ENCODE measurements around the gene DNAJC1.

DNAJC1 gene

DNA sequence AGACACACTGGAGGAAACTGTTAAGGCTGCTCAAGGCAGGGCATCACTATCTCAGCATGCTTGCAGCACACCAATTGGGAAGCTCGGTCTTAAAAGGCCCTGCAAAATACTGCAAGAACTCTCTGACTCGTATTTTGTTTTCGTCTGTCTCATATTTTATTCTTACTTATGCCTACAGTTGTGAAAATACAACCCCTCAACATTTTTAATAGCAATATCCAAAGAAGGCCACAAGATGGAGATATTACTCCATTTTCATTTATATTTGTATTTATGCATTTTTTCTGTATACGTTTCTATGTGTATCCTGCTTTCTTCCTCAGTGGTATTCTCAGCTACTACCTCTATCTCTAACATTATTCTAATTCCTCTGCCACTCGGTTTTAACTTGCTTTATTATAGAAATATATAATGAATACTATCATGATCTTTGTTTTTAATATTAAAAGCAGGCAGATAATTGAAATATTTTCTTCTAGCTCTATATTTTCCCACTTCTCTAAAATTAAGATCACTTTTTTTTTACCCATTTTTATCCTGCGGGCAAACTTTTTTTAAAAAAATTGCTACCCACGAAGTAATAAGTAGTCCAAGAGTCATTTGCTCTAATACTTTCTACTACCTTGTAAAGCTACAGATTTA is 10.0 kb downstream of the DNAJC1 start:
- peak; percentile 47 to 76 (median 70) for DNase-seq
- CTCF ChIA-PET, result interaction anchor here (0.7 to 2.1 kb wide), 26 partner anchors 9 to 1008 kb away, joined by 3 to 11 read pairs (median 4); partner anchors contain the start of genes COMMD3 and DNAJC1

DNA sequence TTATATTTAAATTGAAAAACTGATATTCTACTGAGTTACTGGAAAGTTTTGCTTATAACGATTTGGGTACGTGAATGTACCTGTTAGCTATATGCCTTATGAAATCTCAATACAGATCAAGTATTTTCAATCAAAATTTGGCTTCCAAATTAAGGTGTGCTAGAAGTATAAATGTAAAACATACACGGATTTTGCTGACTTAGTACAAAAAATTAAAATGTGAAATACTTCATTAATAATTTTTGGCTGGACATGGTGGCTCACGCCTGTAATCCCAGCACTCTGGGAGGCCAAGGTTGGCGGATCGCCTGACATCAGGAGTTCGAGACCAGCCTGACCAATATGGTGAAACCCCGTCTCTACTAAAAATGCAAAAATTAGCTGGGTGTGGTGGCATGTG is 11.7 kb downstream of the DNAJC1 start:
- H3K27ac ChIP-seq (ENCODE audit: insufficient read depth in 1 of 2, low read depth in 1 of 2, low read length in 2 of 2, poor library complexity in 1 of 2, severe bottlenecking in 2 of 2), result no peak overlapping the region
- H3K27me3 ChIP-seq (replicated peaks in 2 of 5; ENCODE audit: control insufficient read depth in 4 of 5, insufficient read depth in 5 of 5, low read length in 4 of 5), result no peaks in the 10 kb centered on the region
- DNase-seq, result no peak
- ChIA-PET POLR2A (no interaction called here), CTCF (interaction anchor here (1.0 to 1.5 kb wide), 8 partner anchors 9 to 425 kb away, joined by 3 to 8 read pairs (median 4); partner anchors contain the start of gene DNAJC1)
- H3K9me3 ChIP-seq (ENCODE audit: control extremely low read depth in 1 of 5, control insufficient read depth in 4 of 5, insufficient read depth in 2 of 5, low read depth in 1 of 5, low read length in 4 of 5), result no peaks in the 10 kb centered on the region
- H3K36me3 ChIP-seq (ENCODE audit: control insufficient read depth in 4 of 4, insufficient read depth in 4 of 4, low read length in 3 of 4), result no peaks in the 10 kb centered on the region
- WGBS (ENCODE audit: insufficient coverage), result 98% methylated on average over 5 of the region's 8 CpGs
- H3K4me3 ChIP-seq (ENCODE audit: control insufficient read depth in 1 of 7, extremely low read depth in 1 of 7, insufficient read depth in 4 of 7, low read depth in 2 of 7, low read length in 6 of 7), result no peak overlapping the region
- peaks cover 0 to 20% (median 10%) of the 10 kb centered on the region in 4 experiments for H3K4me1 ChIP-seq (ENCODE audit: control extremely low read depth in 1 of 4, control insufficient read depth in 4 of 4, insufficient read depth in 4 of 4, low read length in 3 of 4)

More for the DNA sequence above, 10.0 kb downstream of the DNAJC1 start:
- Histone ChIP-seq H3K9me3 (ENCODE audit: control extremely low read depth in 1 of 5, control insufficient read depth in 4 of 5, insufficient read depth in 2 of 5, low read depth in 1 of 5, low read length in 4 of 5) (no peaks in the 10 kb centered on the region), H3K27me3 (replicated peaks in 2 of 5; ENCODE audit: control insufficient read depth in 4 of 5, insufficient read depth in 5 of 5, low read length in 4 of 5) (no peaks in the 10 kb centered on the region), H3K36me3 (ENCODE audit: control insufficient read depth in 4 of 4, insufficient read depth in 4 of 4, low read length in 3 of 4) (peaks cover 0 to 2% (median 0%) of the 10 kb centered on the region in 4 experiments), H3K4me3 (ENCODE audit: control insufficient read depth in 1 of 7, extremely low read depth in 1 of 7, insufficient read depth in 4 of 7, low read depth in 2 of 7, low read length in 6 of 7) (no peak overlapping the region), H3K4me1 (ENCODE audit: control extremely low read depth in 1 of 4, control insufficient read depth in 4 of 4, insufficient read depth in 4 of 4, low read length in 3 of 4) (peaks cover 0 to 23% (median 10%) of the 10 kb centered on the region in 4 experiments), H3K27ac (ENCODE audit: insufficient read depth in 1 of 2, low read depth in 1 of 2, low read length in 2 of 2, poor library complexity in 1 of 2, severe bottlenecking in 2 of 2) (no peak overlapping the region)
- POLR2A ChIA-PET, result no interaction called here
- 96% methylated on average over 2 of the region's 7 CpGs for WGBS (ENCODE audit: insufficient coverage)

DNA sequence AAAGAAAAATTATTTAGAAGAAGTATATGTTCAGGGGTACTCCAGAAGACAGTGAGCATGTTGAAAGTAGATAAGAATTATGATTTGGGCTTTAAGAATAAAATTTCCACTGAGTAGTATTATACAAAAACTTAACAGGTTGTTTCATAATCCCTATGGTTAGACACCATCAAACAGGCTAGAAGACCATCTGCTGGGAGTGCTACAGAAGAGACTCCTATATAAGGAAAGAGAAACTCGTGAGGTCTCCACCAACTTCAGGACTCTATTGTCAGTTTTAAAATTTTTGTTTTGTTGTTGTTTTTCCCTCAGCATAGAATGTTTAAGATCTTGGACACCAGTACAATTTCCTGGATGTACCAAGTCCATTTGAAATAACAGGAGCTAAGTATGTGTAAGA is 13.1 kb downstream of the DNAJC1 start:
- DNase-seq, result no peak
- ChIA-PET CTCF (interaction anchor here (0.6 to 1.5 kb wide), 10 partner anchors 10 to 999 kb away, joined by 3 to 8 read pairs (median 4); partner anchors contain the start of gene DNAJC1), POLR2A (no interaction called here)
- WGBS (ENCODE audit: insufficient coverage), result no CpG with 5 or more reads among the region's 1 CpG
- Histone ChIP-seq H3K27me3 (replicated peaks in 2 of 5; ENCODE audit: control insufficient read depth in 4 of 5, insufficient read depth in 5 of 5, low read length in 4 of 5) (no peaks in the 10 kb centered on the region), H3K4me1 (ENCODE audit: control extremely low read depth in 1 of 4, control insufficient read depth in 4 of 4, insufficient read depth in 4 of 4, low read length in 3 of 4) (peaks cover 0 to 16% (median 9%) of the 10 kb centered on the region in 4 experiments), H3K9me3 (ENCODE audit: control extremely low read depth in 1 of 5, control insufficient read depth in 4 of 5, insufficient read depth in 2 of 5, low read depth in 1 of 5, low read length in 4 of 5) (peaks cover 0 to 2% (median 0%) of the 10 kb centered on the region in 5 experiments), H3K27ac (ENCODE audit: insufficient read depth in 1 of 2, low read depth in 1 of 2, low read length in 2 of 2, poor library complexity in 1 of 2, severe bottlenecking in 2 of 2) (no peak overlapping the region), H3K4me3 (ENCODE audit: control insufficient read depth in 1 of 7, extremely low read depth in 1 of 7, insufficient read depth in 4 of 7, low read depth in 2 of 7, low read length in 6 of 7) (no peak overlapping the region), H3K36me3 (ENCODE audit: control insufficient read depth in 4 of 4, insufficient read depth in 4 of 4, low read length in 3 of 4) (peaks cover 0 to 3% (median 0%) of the 10 kb centered on the region in 4 experiments)

DNA sequence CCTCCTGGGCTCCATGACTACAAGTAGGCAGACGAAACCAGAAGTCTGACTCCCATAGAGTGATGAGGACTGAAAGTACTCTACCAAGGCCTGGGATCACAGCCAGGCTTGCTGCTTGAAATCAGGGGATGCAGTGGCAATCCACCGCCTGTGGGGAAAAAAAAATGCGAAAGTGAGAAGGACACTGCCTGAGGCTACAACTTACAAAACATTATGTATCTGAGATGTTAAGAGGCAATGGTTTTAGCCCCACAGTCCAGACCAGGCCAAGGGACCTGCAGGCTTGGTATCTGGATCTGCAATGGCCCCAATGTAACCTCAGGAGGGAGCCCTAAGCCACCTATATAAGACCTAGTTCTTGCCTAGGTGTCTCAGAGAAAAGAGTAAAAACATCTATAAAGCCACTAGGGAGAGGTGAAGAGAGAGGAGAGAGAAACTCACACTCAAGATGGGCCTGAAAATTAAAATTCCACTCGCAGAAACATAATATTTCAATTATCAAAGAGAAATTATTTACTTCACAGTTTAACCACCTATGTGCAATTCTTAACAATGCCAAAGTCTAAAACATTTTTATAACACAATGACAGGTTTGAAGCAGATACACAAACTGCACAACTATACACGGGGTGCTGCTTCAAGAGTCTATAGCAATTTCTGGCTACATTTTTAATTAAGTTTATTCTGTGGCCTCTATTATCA is 13.9 kb downstream of the DNAJC1 start:
- peak overlapping the region in 1 of 2 experiments; percentile 61 for H3K27ac ChIP-seq (ENCODE audit: insufficient read depth in 1 of 2, low read depth in 1 of 2, low read length in 2 of 2, poor library complexity in 1 of 2, severe bottlenecking in 2 of 2)
- no peaks in the 10 kb centered on the region for H3K27me3 ChIP-seq (replicated peaks in 2 of 5; ENCODE audit: control insufficient read depth in 4 of 5, insufficient read depth in 5 of 5, low read length in 4 of 5)
- DNase-seq, result peak; percentile 74 to 85 (median 85)
- WGBS (ENCODE audit: insufficient coverage), result 70% methylated on average over 2 of the region's 5 CpGs
- POLR2A ChIA-PET, result no interaction called here
- H3K9me3 ChIP-seq (ENCODE audit: control extremely low read depth in 1 of 5, control insufficient read depth in 4 of 5, insufficient read depth in 2 of 5, low read depth in 1 of 5, low read length in 4 of 5), result peaks cover 0 to 2% (median 0%) of the 10 kb centered on the region in 5 experiments
- H3K4me3 ChIP-seq (ENCODE audit: control insufficient read depth in 1 of 7, extremely low read depth in 1 of 7, insufficient read depth in 4 of 7, low read depth in 2 of 7, low read length in 6 of 7), result no peak overlapping the region
- H3K4me1 ChIP-seq (ENCODE audit: control extremely low read depth in 1 of 4, control insufficient read depth in 4 of 4, insufficient read depth in 4 of 4, low read length in 3 of 4), result peaks cover 0 to 9% (median 4%) of the 10 kb centered on the region in 4 experiments
- peaks cover 0 to 3% (median 0%) of the 10 kb centered on the region in 4 experiments for H3K36me3 ChIP-seq (ENCODE audit: control insufficient read depth in 4 of 4, insufficient read depth in 4 of 4, low read length in 3 of 4)
- CTCF ChIA-PET, result interaction anchor here (0.8 to 1.4 kb wide), 6 partner anchors 11 to 615 kb away, joined by 3 to 4 read pairs (median 3); no protein-coding TSS in a partner anchor

DNA sequence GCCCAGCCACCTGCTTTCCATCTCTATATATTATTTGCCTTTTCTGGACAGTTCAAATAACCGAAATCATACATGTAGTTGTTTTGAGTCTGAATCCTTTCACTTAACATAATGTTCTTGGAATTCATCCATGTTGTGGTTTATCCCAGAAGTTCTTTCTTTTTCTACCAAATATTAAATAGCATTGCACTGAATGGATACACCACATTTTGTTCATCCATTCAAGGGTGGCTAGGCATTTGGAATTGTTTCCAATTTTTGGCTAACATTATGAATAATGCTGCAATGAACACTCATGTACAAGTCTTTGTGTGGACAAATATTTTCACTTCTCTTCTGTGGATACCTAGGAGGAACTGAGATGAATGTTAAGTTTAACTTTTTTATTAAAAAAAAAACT is 18.0 kb downstream of the DNAJC1 start:
- DNase-seq, result no peak
- ChIA-PET POLR2A (no interaction called here), CTCF (no interaction called here)
- Histone ChIP-seq H3K27ac (ENCODE audit: insufficient read depth in 1 of 2, low read depth in 1 of 2, low read length in 2 of 2, poor library complexity in 1 of 2, severe bottlenecking in 2 of 2) (no peak overlapping the region), H3K36me3 (ENCODE audit: control insufficient read depth in 4 of 4, insufficient read depth in 4 of 4, low read length in 3 of 4) (peaks cover 0 to 5% (median 0%) of the 10 kb centered on the region in 4 experiments), H3K4me1 (ENCODE audit: control extremely low read depth in 1 of 4, control insufficient read depth in 4 of 4, insufficient read depth in 4 of 4, low read length in 3 of 4) (peaks cover 0 to 7% (median 4%) of the 10 kb centered on the region in 4 experiments), H3K9me3 (ENCODE audit: control extremely low read depth in 1 of 5, control insufficient read depth in 4 of 5, insufficient read depth in 2 of 5, low read depth in 1 of 5, low read length in 4 of 5) (peaks cover 0 to 2% (median 0%) of the 10 kb centered on the region in 5 experiments), H3K4me3 (ENCODE audit: control insufficient read depth in 1 of 7, extremely low read depth in 1 of 7, insufficient read depth in 4 of 7, low read depth in 2 of 7, low read length in 6 of 7) (no peak overlapping the region), H3K27me3 (replicated peaks in 2 of 5; ENCODE audit: control insufficient read depth in 4 of 5, insufficient read depth in 5 of 5, low read length in 4 of 5) (no peaks in the 10 kb centered on the region)
- 100% methylated on average over 1 of the region's 1 CpG for WGBS (ENCODE audit: insufficient coverage)

DNA sequence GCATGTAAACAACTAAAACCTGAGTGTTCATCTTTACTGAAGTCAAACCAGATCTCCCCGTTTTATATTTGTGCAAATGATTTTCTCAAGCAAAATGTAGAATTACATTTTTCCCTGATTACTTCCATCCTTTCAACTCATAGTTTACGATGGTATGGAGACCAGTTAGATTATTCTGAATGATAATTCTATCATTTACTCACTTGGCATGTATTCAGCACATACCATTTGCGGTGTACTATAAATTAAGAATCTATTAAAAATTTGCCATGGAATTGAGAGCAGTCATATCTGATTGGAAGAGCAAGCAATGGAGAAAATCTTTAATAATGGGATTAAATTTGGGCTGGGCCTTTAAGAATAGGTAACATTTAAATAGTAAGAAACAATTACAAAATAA is 22.4 kb downstream of the DNAJC1 start:
- Histone ChIP-seq H3K9me3 (ENCODE audit: control extremely low read depth in 1 of 5, control insufficient read depth in 4 of 5, insufficient read depth in 2 of 5, low read depth in 1 of 5, low read length in 4 of 5) (peaks cover 0 to 2% (median 0%) of the 10 kb centered on the region in 5 experiments), H3K27ac (ENCODE audit: insufficient read depth in 1 of 2, low read depth in 1 of 2, low read length in 2 of 2, poor library complexity in 1 of 2, severe bottlenecking in 2 of 2) (no peak overlapping the region), H3K4me3 (ENCODE audit: control insufficient read depth in 1 of 7, extremely low read depth in 1 of 7, insufficient read depth in 4 of 7, low read depth in 2 of 7, low read length in 6 of 7) (no peak overlapping the region), H3K4me1 (ENCODE audit: control extremely low read depth in 1 of 4, control insufficient read depth in 4 of 4, insufficient read depth in 4 of 4, low read length in 3 of 4) (no peaks in the 10 kb centered on the region), H3K36me3 (ENCODE audit: control insufficient read depth in 4 of 4, insufficient read depth in 4 of 4, low read length in 3 of 4) (peaks cover 0 to 2% (median 0%) of the 10 kb centered on the region in 4 experiments), H3K27me3 (replicated peaks in 2 of 5; ENCODE audit: control insufficient read depth in 4 of 5, insufficient read depth in 5 of 5, low read length in 4 of 5) (no peaks in the 10 kb centered on the region)
- 100% methylated on average over 1 of the region's 3 CpGs for whole genome bisulfite sequencing (ENCODE audit: insufficient coverage)
- ChIA-PET POLR2A (no interaction called here), CTCF (no interaction called here)
- no peak for DNase-seq

DNA sequence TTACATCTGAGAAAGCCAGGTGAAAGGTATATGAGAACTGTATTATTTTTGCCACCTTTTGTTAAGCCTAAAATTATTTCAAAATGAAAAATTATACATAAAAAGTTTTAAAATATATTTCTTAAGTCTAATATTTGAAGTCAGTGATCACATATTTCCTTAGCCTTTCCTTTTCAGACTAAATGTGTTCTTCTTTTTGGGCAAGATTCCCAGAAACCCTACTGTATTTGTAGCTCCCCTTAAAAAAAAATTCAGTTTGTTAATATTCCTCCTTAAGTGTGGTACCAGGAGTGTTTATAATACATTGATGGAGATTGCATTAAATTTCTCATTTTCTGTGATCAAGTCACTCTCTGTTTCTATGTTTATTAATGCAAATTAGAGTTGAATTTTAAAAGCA is 22.8 kb downstream of the DNAJC1 start:
- Histone ChIP-seq H3K4me3 (ENCODE audit: control insufficient read depth in 1 of 7, extremely low read depth in 1 of 7, insufficient read depth in 4 of 7, low read depth in 2 of 7, low read length in 6 of 7) (no peak overlapping the region), H3K27ac (ENCODE audit: insufficient read depth in 1 of 2, low read depth in 1 of 2, low read length in 2 of 2, poor library complexity in 1 of 2, severe bottlenecking in 2 of 2) (no peak overlapping the region), H3K4me1 (ENCODE audit: control extremely low read depth in 1 of 4, control insufficient read depth in 4 of 4, insufficient read depth in 4 of 4, low read length in 3 of 4) (no peaks in the 10 kb centered on the region), H3K9me3 (ENCODE audit: control extremely low read depth in 1 of 5, control insufficient read depth in 4 of 5, insufficient read depth in 2 of 5, low read depth in 1 of 5, low read length in 4 of 5) (peaks cover 0 to 2% (median 0%) of the 10 kb centered on the region in 5 experiments), H3K27me3 (replicated peaks in 2 of 5; ENCODE audit: control insufficient read depth in 4 of 5, insufficient read depth in 5 of 5, low read length in 4 of 5) (no peaks in the 10 kb centered on the region), H3K36me3 (ENCODE audit: control insufficient read depth in 4 of 4, insufficient read depth in 4 of 4, low read length in 3 of 4) (peaks cover 0 to 2% (median 0%) of the 10 kb centered on the region in 4 experiments)
- ChIA-PET CTCF (no interaction called here), POLR2A (no interaction called here)
- no peak for DNase-seq
